H7 (cell line): ENCODE measurements around the gene INAFM1. TPM values are rescaled to one million over a fixed set of nuclear protein-coding genes. Genes with fewer than 3 reads are reported as not detected.
"Not testable (repeated sequence)": the region's sequence is repeated elsewhere in the genome, so short reads cannot be mapped to it uniquely, and the experiment has no call there.

Experiments used
- DNase-seq: peaks from one replicate; pipeline ENCODE4 v3.0.0; 2012
- H3K27me3 ChIP-seq: 2 replicates; pipeline ENCODE4 v1.6.0; 2011; ENCODE audit warnings: mild to moderate bottlenecking, low read length; ENCODE audit not compliant: control insufficient read depth, insufficient read depth
- H3K36me3 ChIP-seq: replicated peaks from 2 replicates; pipeline ENCODE4 v1.5.1; 2011; ENCODE audit warnings: low read length; ENCODE audit not compliant: control insufficient read depth, insufficient read depth
- H3K4me3 ChIP-seq: 2 replicates; pipeline ENCODE4 v1.5.1; 2011; ENCODE audit warnings: low read depth, mild to moderate bottlenecking, control low read depth, low read length, moderate library complexity; ENCODE audit not compliant: insufficient read depth
- total RNA-seq: library from RNA; depleted of rRNA; stranded (reverse); fragments of >200 nt; shearing (Covaris generic); gene quantifications from 2 replicates; pipeline ENCODE4 v1.2.3, GENCODE V29; 2014

The INAFM1 gene
- total RNA-seq, 1 experiment from 2014 or later, result 2.0 TPM

- H3K27me3 ChIP-seq, result no peaks in the 10 kb centered on the region
- peak overlapping the region; percentile 55 for H3K4me3 ChIP-seq
- peak; percentile 100 for DNase-seq
- peaks cover 17% of the 10 kb centered on the region for H3K36me3 ChIP-seq
Observed at GRCh38 chr19:47256693-47257410, 17.8 kb upstream of the INAFM1 start.

GRCh38 chr19:47257411-47258169 is 17.1 kb upstream of the INAFM1 start:
- H3K4me3 ChIP-seq, result peak overlapping the region; percentile 64
- no peak for DNase-seq

GRCh38 chr19:47258434-47258833 is 16.3 kb upstream of the INAFM1 start:
- Histone ChIP-seq H3K4me3 (no peak overlapping the region), H3K36me3 (peaks cover 19% of the 10 kb centered on the region), H3K27me3 (no peaks in the 10 kb centered on the region)
- no peak for DNase-seq

More at GRCh38 chr19:47257411-47258169, 17.1 kb upstream of the INAFM1 start:
- Histone ChIP-seq H3K27me3 (no peaks in the 10 kb centered on the region), H3K36me3 (peaks cover 19% of the 10 kb centered on the region)

GRCh38 chr19:47258895-47259555 is 15.7 kb upstream of the INAFM1 start:
- Histone ChIP-seq H3K4me3 (no peak overlapping the region), H3K27me3 (no peaks in the 10 kb centered on the region), H3K36me3 (peaks cover 19% of the 10 kb centered on the region)
- no peak for DNase-seq

GRCh38 chr19:47260476-47260875 is 14.2 kb upstream of the INAFM1 start:
- H3K36me3 ChIP-seq, result peaks cover 19% of the 10 kb centered on the region

GRCh38 chr19:47261946-47262793 is 12.5 kb upstream of the INAFM1 start:
- H3K4me3 ChIP-seq, H3K27me3 ChIP-seq, DNase-seq: not testable (repeated sequence)
- H3K36me3 ChIP-seq, result peaks cover 23% of the 10 kb centered on the region

More at GRCh38 chr19:47260476-47260875, 14.2 kb upstream of the INAFM1 start:
- no peak overlapping the region for H3K4me3 ChIP-seq
- H3K27me3 ChIP-seq, result no peaks in the 10 kb centered on the region
- DNase-seq, result no peak

GRCh38 chr19:47264629-47265028 is 10.1 kb upstream of the INAFM1 start:
- no peaks in the 10 kb centered on the region for H3K27me3 ChIP-seq
- H3K36me3 ChIP-seq, result peaks cover 18% of the 10 kb centered on the region
- DNase-seq, result peak; percentile 41
- H3K4me3 ChIP-seq, result no peak overlapping the region

GRCh38 chr19:47266401-47266941 is 8.2 kb upstream of the INAFM1 start:
- Histone ChIP-seq H3K36me3 (peaks cover 10% of the 10 kb centered on the region), H3K4me3 (no peak overlapping the region), H3K27me3 (no peaks in the 10 kb centered on the region)
- DNase-seq, result peak; percentile 45

GRCh38 chr19:47267350-47267759 is 7.3 kb upstream of the INAFM1 start:
- H3K27me3 ChIP-seq, result no peaks in the 10 kb centered on the region

GRCh38 chr19:47268028-47268427 is 6.7 kb upstream of the INAFM1 start:
- peak; percentile 6 for DNase-seq
- peaks cover 8% of the 10 kb centered on the region for H3K36me3 ChIP-seq
- no peaks in the 10 kb centered on the region for H3K27me3 ChIP-seq
- no peak overlapping the region for H3K4me3 ChIP-seq

More at GRCh38 chr19:47267350-47267759, 7.3 kb upstream of the INAFM1 start:
- peak; percentile 22 for DNase-seq
- H3K36me3 ChIP-seq, result peaks cover 9% of the 10 kb centered on the region
- H3K4me3 ChIP-seq, result no peak overlapping the region

- DNase-seq, result peak; percentile 13
- peaks cover 8% of the 10 kb centered on the region for H3K36me3 ChIP-seq
Observed at GRCh38 chr19:47269596-47269995, 5.1 kb upstream of the INAFM1 start.

GRCh38 chr19:47270408-47270807 is 4.3 kb upstream of the INAFM1 start:
- H3K27me3 ChIP-seq, result peaks cover 4% of the 10 kb centered on the region
- H3K4me3 ChIP-seq, result no peak overlapping the region
- peak; percentile 24 for DNase-seq
- H3K36me3 ChIP-seq, result peaks cover 8% of the 10 kb centered on the region

More at GRCh38 chr19:47269596-47269995, 5.1 kb upstream of the INAFM1 start:
- Histone ChIP-seq H3K4me3 (no peak overlapping the region), H3K27me3 (no peaks in the 10 kb centered on the region)

- no peak overlapping the region for H3K4me3 ChIP-seq
Observed at GRCh38 chr19:47271949-47272348, 2.7 kb upstream of the INAFM1 start.

More at GRCh38 chr19:47271949-47272348, 2.7 kb upstream of the INAFM1 start:
- Histone ChIP-seq H3K36me3 (peaks cover 4% of the 10 kb centered on the region), H3K27me3 (peaks cover 11% of the 10 kb centered on the region)
- DNase-seq, result peak; percentile 68
